Measurements from ENCODE around the gene RAB20.
"Not testable (repeated sequence)": the region's sequence is repeated elsewhere in the genome, so short reads cannot be mapped to it uniquely, and the experiment has no call there.

The RAB20 gene

DNA sequence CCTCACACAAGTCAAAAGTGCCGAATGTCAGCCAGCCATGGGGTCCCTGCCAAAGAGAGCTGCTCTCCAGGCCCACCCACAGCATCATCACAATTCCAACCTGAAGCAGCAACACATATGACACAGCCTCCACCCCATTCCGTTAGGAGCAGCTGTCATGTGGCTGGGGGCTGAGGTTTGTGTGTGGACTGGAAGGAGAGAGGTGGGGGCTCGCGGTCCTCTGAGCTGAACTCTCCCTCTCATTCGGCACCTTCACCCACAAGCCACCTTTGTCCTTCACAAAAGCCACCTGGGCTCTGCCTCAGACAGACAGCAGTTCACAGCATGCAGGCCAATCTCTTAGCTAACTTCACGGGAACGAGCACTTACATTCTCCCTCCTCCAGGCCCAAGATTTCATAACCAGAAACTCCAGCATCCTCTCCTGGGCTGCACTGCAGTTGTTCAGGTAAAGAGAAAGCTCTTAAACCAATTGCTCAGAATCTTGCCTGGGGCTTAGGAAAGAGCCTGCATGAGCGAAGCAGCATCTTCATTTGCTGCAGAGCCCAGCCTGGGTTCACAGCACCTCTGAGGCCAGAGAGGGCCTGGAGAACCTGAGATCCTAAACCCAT lies 7.2 kb downstream of the RAB20 start:
- DNase-seq, result no peak

DNA sequence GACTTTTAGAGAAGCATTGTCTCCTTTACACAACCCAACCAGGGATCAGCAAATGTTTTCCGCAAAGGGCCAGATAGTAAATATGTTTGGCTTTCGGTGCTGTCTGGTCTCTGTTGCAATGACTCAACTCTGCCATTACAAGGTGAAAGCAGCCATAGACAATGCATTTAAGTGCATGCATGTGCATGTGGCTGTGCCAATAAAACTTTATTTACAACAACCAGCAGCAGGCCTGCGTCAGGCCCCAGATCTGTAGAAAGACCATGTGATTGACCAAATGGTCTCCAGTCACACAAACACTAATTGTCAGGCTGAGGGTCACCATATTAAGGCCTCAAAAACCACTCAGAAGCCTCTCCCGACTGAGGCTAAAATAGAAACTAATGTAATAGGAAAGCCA lies 8.1 kb downstream of the RAB20 start:
- DNase-seq, result no peak

DNA sequence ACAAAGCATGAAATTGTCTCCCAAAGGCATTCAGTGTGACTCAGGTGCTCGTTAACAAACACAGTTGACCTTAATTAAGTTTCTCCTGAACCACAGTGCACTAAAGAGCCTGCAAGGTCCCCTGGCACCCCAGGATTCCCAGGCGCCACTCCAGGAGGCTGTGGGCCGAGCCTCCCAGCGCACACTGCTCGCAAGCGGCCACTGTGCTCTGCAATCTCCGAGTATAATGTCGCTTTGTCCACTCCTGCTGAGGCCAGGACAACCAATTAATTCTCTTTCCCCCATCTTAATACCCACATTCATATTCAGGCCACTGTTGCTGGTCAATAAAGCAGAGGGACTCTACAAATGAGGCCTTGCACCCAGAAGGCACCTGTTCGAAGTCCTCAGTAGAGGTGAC lies 8.8 kb downstream of the RAB20 start:
- DNase-seq, result no peak

DNA sequence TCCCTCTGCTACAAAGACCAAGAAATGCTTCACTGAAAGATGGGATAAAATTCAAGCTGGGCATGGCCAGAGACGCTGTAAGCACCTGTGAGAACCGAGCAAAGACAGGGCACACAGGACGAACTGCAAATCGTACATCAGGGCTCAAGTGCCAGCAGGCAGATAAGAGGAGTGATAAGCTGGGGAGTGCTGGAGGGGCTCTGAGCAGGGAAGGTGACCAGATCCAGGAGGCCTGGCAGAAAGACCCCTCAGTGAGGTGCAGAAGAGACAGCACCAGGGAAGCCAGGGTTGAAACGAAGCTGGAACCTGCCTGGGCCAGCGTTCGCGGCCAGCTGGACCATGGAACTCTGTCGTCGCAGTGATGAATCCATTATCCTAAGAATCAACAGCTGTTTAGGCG lies 10.2 kb downstream of the RAB20 start:
- DNase-seq, result no peak

DNA sequence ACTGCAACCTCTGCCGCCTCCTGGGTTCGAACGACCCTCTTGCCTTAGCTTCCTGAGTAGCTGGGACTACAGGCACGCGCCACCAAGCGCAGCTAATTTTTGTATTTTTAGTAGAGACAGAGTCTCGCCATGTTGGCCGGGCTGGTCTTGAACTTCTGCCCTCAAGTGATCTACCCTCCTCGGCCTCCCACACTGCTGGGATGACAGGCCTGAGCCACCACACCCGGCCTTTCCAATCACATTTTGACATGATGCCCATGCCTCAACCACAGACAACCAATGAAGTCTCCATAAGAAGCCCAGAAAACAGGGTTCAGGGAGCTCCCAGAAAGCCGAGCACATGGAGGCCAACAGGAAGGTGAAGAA lies 11.7 kb downstream of the RAB20 start:
- no peak for DNase-seq

DNA sequence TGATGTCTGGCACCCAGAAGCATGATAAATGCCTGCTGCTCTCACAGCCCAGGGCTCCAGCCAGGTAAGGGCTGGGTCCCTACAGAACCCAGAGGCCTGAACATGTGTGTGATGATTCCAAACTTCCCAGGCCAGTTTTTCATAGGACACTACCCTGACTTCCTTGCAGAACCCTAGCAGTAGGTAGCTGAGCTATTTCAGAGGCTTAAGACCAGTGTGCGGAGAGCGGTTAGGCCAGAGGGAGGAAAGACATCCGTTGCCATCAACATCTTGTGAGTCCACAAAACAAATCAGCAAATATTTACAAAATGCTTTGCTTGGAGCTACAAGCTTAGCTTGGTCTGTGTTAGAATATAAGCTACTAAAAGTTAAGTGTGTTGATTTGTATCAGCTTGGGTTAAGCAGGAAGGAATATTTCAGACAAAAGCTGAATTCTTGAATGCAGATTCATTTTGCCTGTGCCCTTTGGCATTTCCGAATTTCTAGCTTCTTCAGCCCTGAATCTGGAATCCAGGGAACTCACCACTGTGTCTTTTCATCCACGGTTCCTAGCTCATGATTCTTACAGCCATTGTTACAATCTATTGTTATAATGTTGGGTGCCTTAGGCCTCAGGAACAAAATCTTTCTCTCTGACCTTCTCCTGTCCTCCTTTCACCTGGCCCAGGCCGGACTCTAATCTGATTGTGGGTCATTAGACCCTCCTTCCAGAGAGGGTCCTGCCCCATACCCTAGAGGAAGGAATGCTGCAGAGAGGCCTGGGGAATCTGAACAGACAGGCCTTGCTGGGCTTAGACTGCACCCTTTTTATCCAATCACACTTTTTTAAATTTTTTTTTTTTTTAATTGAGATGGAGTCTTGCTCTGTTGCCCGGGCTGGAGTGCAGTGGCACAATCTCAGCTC lies 12.4 kb downstream of the RAB20 start:
- DNase-seq, result no peak

DNA sequence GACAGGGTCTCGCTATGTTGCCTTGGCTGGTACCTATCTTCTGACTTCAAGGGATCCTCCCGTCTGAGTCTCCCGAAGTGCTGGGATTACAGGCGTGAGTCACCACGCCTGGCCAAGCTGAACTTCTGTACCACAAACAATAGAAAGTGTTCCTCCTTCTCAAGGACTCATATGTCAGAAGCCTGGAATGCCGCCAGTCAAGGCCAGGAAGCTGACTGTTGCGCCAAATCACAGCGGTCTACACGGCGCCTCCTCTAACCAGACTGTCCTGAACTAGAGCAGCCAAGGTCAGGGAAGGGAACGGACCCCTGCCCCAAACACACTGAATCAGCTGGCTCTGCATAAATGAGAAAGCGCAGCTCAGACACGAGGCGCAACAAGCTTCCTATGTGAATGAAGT lies 14.6 kb downstream of the RAB20 start:
- DNase-seq, result no peak

DNA sequence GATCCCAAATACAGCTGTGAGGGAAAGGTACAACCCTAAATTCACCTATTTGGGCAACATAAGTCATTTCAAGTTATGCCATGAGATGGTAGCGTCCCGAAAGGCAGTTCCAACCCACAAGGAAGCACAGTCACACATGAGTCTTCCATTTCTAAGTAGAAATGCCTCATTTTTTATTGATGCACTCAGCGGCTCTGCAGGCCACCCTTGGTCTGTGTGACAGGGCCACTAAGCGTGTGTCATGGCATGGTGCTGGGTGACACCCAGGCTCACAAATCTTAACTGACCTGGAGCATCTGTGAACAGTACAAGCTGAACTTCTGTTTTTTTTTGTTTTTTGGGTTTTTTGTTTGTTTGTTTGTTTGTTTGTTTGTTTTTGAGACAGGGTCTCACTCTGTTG lies 15.1 kb downstream of the RAB20 start:
- no peak for DNase-seq

DNA sequence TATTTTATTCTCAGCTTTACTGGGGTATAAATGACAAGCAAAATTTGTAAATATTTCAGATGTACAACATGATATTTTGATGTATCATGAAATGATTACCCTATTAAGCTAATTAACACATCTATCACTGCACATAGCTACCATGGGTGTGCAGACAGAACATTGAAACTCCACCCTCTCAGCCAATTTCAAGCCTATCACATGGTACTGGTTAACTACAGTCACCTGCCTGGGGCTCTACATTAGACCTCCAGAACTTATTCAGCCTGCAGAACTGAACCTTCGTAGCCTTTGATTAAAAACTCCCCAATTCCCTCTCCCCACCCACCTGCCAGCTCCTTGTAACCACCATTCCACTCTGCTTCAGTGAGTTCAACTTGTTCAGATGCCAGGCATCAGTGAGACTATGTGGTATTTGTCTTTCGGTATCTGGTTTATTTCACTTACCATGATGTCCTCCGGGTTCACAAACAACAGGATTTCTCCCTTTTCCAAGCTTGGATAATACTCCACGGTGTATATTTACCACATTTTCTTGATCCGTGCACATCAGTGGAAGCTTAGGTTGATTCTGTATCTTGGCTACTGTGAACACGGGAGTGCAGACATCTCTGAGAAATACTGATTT lies 19.2 kb downstream of the RAB20 start:
- DNase-seq, result no peak

DNA sequence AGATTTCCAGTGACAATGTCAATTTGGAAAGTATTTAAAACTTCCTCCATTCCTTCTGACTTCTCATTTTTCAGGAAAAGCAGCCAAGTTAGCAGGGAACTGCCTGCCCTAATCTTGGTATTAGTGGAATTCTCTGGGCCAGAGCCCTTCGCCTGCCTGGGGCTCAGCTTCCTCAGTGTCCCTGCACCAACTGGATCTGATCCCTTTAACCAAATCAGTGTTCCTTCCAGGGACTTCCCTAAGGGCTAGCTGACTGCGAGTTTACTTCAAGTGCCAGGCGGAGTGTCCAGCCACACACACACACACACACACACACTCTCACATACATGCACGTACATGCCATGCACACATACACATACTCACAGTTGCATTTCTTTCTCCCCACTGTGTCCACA lies 20.0 kb downstream of the RAB20 start:
- no peak for DNase-seq

DNA sequence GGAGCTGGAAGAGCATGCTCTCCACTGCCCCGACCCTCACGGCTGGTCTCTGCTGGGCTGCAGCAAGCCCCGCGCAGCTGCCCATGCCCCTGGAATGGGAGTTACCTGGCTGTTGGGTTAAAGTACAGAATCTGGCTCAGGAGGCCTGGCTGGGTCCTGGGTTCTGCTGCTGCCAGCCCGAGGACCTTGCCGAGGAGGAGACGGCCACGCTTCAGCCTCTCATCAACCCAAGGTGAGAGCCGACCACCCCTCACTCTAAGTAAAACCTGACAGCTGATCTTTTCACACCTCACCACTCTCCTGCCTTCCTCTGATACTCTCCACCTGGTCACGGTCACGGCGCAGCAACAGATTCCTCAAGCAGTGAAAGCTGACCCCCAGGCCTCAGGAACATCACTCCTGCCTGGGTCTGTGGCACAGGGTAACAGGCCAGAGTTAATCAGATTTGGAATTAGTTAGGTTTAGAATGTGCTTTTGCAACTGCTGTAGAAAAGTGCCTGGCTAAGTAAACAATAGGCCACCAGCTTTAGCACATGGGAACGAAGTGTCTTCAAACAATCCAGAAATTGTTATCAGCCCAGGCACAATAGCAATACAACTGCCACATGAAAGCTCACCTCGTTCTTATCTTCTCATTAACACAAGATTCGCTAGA lies 20.5 kb downstream of the RAB20 start:
- DNase-seq, result no peak

DNA sequence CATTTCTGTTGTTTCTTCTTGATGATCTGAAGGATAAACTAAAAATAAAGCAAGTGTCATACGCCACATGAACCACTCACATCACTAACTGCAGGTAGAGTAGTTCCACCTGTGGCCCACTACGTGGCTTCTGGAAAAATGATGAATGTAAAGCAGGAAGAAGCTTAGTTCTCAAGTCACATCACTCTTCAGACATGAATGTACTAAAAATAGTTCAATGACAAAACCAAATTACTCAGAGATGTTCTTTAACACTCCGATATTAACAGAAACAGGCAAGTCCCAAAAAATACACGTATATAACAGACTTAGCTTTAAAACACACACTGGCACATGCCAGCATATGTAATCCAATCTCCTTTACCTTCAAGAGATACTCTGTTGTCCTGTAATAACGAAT lies 21.6 kb downstream of the RAB20 start:
- DNase-seq, result no peak

DNA sequence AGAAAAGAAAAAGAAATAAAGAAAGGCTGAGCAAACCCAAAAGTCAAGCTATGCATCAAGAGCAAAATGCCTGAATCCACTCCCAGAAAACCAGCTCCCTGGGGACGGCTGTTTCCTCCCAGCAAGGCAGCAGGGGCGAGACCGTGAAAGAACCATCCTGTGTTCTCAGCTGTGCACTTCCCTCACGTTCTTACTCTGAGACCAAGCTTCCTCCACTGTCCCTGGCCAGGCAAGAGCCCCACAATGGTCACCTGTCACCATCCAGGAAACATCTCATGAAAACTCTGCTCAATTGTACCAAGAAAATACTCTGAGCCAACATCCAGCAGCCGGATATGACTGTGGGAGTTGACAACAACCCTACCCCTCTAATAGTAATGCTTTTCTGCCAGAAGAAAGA lies 22.9 kb downstream of the RAB20 start:
- DNase-seq, result no peak

DNA sequence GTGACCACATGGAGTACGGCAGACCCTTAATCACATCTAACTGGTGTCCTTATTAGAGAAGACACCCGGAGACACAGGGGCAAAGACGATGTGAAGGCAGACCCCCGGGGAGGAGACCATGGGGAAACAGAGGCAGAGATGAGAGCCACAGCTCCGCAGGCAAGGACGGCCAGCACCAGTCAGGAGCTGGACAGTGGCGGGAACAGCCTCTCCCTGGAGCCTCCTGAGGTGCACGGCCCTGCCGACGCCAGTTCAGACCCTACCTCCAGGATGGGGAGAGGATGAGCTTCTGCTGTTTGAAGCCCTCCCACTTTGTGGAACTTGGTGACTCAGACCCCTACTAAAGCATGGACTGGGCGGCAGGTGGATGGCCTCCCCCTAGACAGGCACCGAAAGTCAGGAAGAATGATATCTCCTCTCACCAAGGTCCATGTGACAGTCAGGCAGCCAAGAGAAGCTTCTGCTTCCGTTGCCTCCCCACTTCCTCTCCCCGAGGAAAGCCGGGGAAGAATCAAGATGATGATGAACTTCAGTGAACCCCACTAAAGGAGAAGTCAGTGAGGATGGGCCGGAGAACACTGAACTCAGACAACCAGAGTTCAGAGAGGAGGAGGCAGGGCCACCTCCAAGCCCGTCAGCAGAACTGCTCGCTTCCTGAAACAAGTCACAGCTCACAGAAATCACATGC lies 25.4 kb downstream of the RAB20 start:
- no peak for DNase-seq

DNA sequence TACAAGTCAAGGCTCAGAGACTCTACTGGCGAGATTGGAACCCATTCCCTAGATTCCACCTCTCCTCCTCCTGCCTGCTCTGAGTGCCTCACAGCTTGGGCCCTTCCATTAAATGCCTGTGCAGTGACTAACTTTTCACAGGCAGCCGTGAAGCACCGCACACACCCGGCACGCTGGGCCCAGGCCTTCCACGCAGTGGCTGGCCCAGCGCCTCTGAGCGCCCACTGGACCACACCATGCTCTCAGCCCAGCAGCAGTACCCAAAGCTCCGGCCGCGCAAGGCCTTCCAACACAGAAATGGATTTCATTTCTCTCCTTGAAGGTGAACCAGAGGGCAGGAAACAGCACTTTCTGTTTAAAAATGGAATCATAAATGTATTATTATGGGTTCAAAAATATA lies 26.0 kb downstream of the RAB20 start:
- DNase-seq, result no peak

DNA sequence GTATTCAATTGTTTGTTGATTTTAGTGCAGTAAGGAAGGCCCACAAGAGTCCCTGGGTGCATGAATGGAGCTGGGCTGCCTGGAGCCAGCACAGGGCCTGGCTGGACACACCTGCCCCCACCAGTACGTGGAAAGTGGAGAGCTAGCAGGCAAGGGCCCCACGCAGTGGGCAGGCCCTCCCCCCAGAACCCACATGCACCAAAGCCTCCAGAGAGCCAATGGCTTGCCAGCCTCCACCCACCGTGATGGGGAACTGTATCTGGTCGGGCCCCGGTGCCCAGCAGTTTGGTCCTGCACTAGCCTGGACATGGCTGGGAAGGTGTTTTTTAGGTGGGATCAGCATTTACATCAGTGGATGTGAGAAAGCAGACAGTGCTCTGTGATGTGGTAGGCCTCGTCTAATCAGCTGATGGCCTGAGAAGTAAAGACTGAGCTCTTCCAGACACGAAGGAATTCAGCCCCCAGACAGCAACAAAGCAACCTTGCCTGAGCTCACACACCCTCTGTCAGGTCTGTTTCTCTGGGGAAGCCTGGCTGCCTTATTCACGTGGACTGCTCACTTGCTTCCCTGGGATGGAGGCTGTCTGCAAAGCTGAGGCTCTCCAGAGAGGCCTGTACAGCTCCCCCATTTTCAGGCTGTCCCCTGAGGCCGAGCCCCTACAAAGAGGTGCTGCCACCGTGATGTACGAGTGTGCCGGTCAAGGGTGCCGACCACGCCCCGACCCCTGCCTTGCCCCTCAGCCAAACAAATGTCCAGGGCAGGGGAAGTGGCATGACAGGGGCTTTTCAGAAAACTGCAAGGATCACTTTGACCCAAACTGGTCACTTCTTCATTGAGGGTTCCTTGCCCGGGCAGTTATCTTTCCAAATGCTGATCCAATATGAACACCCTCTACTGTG lies 27.5 kb downstream of the RAB20 start:
- DNase-seq, result no peak

DNA sequence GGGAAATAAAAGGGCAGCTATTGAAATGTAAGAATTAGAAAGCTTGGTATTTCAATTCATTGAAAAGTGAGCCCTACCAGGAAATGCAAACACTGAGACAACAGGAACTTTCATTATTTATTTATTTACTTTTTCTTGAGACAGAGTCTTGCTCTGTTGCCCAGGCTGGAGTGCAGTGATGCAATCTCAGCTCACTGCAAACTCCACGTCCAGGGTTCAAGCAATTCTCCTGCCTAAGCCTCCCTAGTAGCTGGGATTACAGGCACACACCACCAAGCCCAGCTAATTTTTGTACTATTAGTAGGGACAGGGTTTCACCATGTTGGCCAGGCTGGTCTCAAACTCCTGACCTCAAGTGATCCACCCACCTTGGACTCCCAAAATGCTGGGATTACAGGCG lies 29.3 kb downstream of the RAB20 start:
- DNase-seq, result not testable (repeated sequence)

DNA sequence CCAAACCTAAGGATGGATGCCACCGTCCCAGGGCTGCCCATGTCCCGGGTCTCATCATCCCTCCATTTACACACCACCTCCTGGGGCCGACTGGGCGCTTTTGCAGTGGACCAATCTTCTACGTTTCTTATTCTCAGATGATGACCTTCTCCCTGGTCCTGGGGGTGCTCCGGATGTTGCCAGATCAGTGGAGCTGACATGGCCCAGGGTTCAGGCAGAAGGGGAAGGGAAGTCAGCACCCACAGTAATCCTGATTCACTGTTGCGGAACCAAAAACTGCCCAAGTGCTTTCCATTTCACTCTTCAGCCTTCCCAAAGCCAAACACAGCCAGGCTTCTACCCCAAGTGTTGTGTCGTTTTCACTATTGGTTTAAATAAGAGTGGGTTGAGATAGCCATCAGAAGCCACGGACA lies 29.8 kb downstream of the RAB20 start:
- DNase-seq, result no peak

DNA sequence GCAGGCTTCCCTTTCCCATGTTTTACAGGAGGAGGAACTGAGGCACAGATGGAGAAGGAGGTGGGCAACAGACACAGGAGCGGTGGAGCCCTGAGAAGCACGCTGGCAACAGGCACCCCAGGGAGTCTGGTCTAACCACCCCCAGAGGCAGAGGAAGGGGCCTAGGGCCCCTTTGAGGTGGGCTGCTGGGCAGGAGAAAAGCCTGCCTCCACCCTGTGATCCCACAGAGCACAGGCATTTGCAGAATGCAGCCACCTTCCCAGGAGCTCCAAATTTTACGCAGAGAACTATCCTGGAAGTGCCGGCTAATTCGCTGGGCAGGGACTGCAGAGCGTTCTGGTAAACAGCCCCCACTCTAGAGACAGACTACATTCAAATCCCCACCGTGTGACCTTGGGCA lies 30.4 kb downstream of the RAB20 start:
- no peak for DNase-seq

DNA sequence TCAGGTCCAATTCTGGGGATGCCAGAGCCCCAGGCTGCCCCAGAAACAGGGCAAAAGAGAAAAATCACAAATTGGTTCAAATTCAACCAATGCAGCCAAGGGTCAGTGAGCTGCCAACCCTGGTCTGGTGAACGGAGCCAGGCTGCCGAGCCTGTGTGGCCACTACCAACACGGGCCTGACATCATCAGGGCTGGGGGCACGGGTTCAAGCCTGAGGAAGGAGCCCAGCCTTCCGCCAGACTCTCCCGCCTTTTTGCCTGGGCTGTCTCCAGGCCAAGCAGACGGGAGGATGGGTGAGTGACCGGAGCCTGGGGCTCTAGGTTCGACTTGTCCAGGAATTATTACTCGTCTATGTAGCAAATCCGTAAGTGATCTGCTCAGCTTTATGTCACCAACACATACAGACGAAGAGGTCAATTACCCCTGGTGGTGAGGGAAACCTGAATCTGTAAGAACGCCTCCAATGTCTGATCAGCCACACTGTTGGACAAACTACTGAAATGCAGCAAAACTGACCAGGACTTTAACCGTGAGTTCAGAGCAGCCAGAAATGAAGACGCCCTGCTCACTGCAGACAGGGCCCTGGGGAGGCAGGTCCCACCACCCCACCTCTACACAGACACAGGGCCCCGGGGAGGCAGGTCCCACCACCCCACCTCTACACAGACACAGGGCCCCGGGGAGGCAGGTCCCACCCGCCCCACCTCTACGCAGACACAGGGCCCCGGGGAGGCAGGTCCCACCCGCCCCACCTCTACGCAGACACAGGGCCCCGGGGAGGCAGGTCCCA lies 31.8 kb downstream of the RAB20 start:
- DNase-seq, result no peak

DNA sequence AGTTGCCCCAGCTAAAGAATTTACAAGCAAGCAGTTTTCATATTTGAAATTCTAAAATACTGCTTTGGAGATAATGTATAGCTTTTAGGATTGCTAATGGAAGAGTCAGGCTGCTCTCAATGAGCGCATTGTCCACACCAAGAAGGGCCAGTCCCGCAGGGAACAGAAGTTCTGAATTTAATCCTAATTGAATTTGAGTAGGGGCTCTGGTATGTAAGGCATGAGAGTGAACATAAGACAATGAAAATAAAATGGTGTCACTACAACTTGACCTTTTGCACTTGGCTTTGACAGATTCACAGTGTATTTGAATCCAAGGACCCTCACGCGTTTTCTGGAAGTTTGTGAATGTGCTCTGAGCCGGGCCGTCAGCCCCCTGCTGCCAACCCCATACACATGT lies 32.6 kb downstream of the RAB20 start:
- no peak for DNase-seq
